Measurements from ENCODE around the gene ZNF683. TPM values are rescaled to one million over a fixed set of nuclear protein-coding genes. Genes with fewer than 3 reads are reported as not detected.

Gene ZNF683
- total and polyA plus RNA-seq, 9 of the 15 experiments (the other 6 are each of a cell fraction or from before 2014, with no cell fraction given) = not detected

- TF ChIP-seq ZNF511 (CRISPR knock-in tag; IDR thresholded peaks at IDR 0.05) = peak; percentile 99
- peak; percentile 98 for TF ChIP-seq ZBTB9 (CRISPR knock-in tag; IDR thresholded peaks at IDR 0.05)
- peak; percentile 93; the same call in 1 of the 2 replicates for TF ChIP-seq ZFPM2 (CRISPR knock-in tag; IDR thresholded peaks at IDR 0.05)
- peak; percentile 99 for TF ChIP-seq ZNF395 (CRISPR knock-in tag; IDR thresholded peaks at IDR 0.05)
- TF ChIP-seq BDP1 (IDR thresholded peaks at IDR 0.05; ENCODE audit: insufficient read depth, insufficient read length) = no peak
- peak; percentile 95 for TF ChIP-seq MECOM (CRISPR knock-in tag; IDR thresholded peaks at IDR 0.05)
- TF ChIP-seq ZNF75A (CRISPR knock-in tag; IDR thresholded peaks at IDR 0.05) = peak; percentile 76
- no peak; the same call in 1 of the 2 replicates for TF ChIP-seq SIN3B (IDR thresholded peaks at IDR 0.05; ENCODE audit: low read depth)
- TF ChIP-seq POLR2A (conservative IDR thresholded peaks at IDR 0.05) = peak; percentile 74
- TF ChIP-seq EP300 (IDR thresholded peaks at IDR 0.05; ENCODE audit: low read length) = peak; percentile 71
- TF ChIP-seq EZH2 (IDR thresholded peaks at IDR 0.05; ENCODE audit: borderline replicate concordance, low read depth, low read length) = no peak
- TF ChIP-seq ZNF239 (CRISPR knock-in tag; IDR thresholded peaks at IDR 0.05) = peak; percentile 88
- no peak for TF ChIP-seq KAT8 (IDR thresholded peaks at IDR 0.05; ENCODE audit: low read depth)
- peak; percentile 81 to 91; a peak in 2 of 4 replicates for TF ChIP-seq SIN3A (IDR thresholded peaks at IDR 0.05; ENCODE audit: borderline replicate concordance in 2 of 2, control insufficient read depth in 1 of 2, low read depth in 2 of 2, low read length in 2 of 2)
- TF ChIP-seq MBD1 (CRISPR knock-in tag; IDR thresholded peaks at IDR 0.05) = peak; percentile 95
Measured at GRCh38 chr1:26336477-26337205, 35.9 kb downstream of the ZNF683 start (continued).
